Measurements from ENCODE around the gene CDKN2D.
"Not testable (repeated sequence)": the region's sequence is repeated elsewhere in the genome, so short reads cannot be mapped to it uniquely, and the experiment has no call there.

CDKN2D gene

GRCh38 chr19:10551698-10552301 is 17.0 kb downstream of the CDKN2D start:
- DNase-seq (ENCODE audit: low read depth): no peak

GRCh38 chr19:10551006-10551405 is 17.8 kb downstream of the CDKN2D start:
- not testable (repeated sequence) for DNase-seq (ENCODE audit: low read depth)

GRCh38 chr19:10550336-10550735 is 18.4 kb downstream of the CDKN2D start:
- no peak for DNase-seq (ENCODE audit: low read depth)

GRCh38 chr19:10549733-10550132 is 19.0 kb downstream of the CDKN2D start:
- no peak for DNase-seq (ENCODE audit: low read depth)

- DNase-seq (ENCODE audit: low read depth): no peak
Observed at GRCh38 chr19:10548746-10549276, 20.0 kb downstream of the CDKN2D start.

GRCh38 chr19:10546817-10547216 is 22.0 kb downstream of the CDKN2D start:
- DNase-seq (ENCODE audit: low read depth): no peak

GRCh38 chr19:10544753-10545251 is 24.0 kb downstream of the CDKN2D start:
- DNase-seq (ENCODE audit: low read depth): no peak

- no peak for DNase-seq (ENCODE audit: low read depth)
Observed at GRCh38 chr19:10544242-10544752, 24.5 kb downstream of the CDKN2D start.

GRCh38 chr19:10543420-10544241 is 25.1 kb downstream of the CDKN2D start, which contains the start of gene ATG4D:
TSS of gene ATG4D (plus strand) at chr19:10543904. CDS start at chr19:10544091, 187 bp downstream.
- DNase-seq (ENCODE audit: low read depth): no peak

GRCh38 chr19:10543059-10543419 is 25.7 kb downstream of the CDKN2D start:
- DNase-seq (ENCODE audit: low read depth): no peak

GRCh38 chr19:10539016-10539415 is 29.8 kb downstream of the CDKN2D start:
- DNase-seq (ENCODE audit: low read depth): not testable (repeated sequence)

- DNase-seq (ENCODE audit: low read depth): no peak
Observed at GRCh38 chr19:10538204-10538983, 30.4 kb downstream of the CDKN2D start.

- DNase-seq (ENCODE audit: low read depth): no peak
Observed at GRCh38 chr19:10537668-10538067, 31.1 kb downstream of the CDKN2D start.

GRCh38 chr19:10535613-10536012 is 33.2 kb downstream of the CDKN2D start:
- DNase-seq (ENCODE audit: low read depth): no peak

GRCh38 chr19:10533646-10534386 is 35.0 kb downstream of the CDKN2D start:
- no peak for DNase-seq (ENCODE audit: low read depth)

- no peak for DNase-seq (ENCODE audit: low read depth)
Observed at GRCh38 chr19:10532457-10532856, 36.3 kb downstream of the CDKN2D start.

GRCh38 chr19:10526887-10527286 is 41.9 kb downstream of the CDKN2D start:
- DNase-seq (ENCODE audit: low read depth): not testable (repeated sequence)

- DNase-seq (ENCODE audit: low read depth): no peak
Observed at GRCh38 chr19:10525636-10526035, 43.1 kb downstream of the CDKN2D start.

GRCh38 chr19:10523135-10523636 is 45.6 kb downstream of the CDKN2D start:
- no peak for DNase-seq (ENCODE audit: low read depth)

- no peak for DNase-seq (ENCODE audit: low read depth)
Observed at GRCh38 chr19:10521461-10522171, 47.2 kb downstream of the CDKN2D start.

Measured in stimulated activated CD8-positive, alpha-beta memory T cell treated with anti-CD3 and anti-CD28 coated beads, Interleukin-7, amount 100 ng/mL, for 24 hours (primary cell).